ENCODE data around the gene ADRB1. TPM values are rescaled to one million over a fixed set of nuclear protein-coding genes. Genes with fewer than 3 reads are reported as not detected.

ADRB1 gene
- total RNA-seq, 1 experiment from 2014 or later: 85.2 TPM

- TF ChIP-seq EZH2 (IDR thresholded peaks at IDR 0.05; ENCODE audit: borderline replicate concordance, low read depth, low read length, poor library complexity, severe bottlenecking): no peak
- TF ChIP-seq, protein P1, sequence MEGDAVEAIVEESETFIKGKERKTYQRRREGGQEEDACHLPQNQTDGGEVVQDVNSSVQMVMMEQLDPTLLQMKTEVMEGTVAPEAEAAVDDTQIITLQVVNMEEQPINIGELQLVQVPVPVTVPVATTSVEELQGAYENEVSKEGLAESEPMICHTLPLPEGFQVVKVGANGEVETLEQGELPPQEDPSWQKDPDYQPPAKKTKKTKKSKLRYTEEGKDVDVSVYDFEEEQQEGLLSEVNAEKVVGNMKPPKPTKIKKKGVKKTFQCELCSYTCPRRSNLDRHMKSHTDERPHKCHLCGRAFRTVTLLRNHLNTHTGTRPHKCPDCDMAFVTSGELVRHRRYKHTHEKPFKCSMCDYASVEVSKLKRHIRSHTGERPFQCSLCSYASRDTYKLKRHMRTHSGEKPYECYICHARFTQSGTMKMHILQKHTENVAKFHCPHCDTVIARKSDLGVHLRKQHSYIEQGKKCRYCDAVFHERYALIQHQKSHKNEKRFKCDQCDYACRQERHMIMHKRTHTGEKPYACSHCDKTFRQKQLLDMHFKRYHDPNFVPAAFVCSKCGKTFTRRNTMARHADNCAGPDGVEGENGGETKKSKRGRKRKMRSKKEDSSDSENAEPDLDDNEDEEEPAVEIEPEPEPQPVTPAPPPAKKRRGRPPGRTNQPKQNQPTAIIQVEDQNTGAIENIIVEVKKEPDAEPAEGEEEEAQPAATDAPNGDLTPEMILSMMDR (conservative IDR thresholded peaks at IDR 0.05; ENCODE audit: low read depth, low read length): no peak
- ChIA-PET POLR2A (ENCODE audit: low non-redundant PET) (no interaction called here), CTCF (interaction anchor here (0.6 kb wide), 1 partner anchor 362 kb away, joined by 3 read pairs; no protein-coding TSS in a partner anchor)
- DNase-seq (ENCODE audit: low spot score): no peak
- no peak overlapping the region for H3K4me3 ChIP-seq (ENCODE audit: low read depth, low read length, poor library complexity, severe bottlenecking)
- H3K27me3 ChIP-seq (replicated peaks; ENCODE audit: insufficient read depth, low read depth, low read length, poor library complexity): no peaks in the 10 kb centered on the region
- no peaks in the 10 kb centered on the region for H3K36me3 ChIP-seq (ENCODE audit: insufficient read depth, low read length, poor library complexity, severe bottlenecking)
- peaks cover 27% of the 10 kb centered on the region for H3K4me1 ChIP-seq (ENCODE audit: insufficient read depth, low read length, poor library complexity, severe bottlenecking)
- BruUV-seq (replicated peaks): no TSS peak
- intact Hi-C loops (cut with micrococcal nuclease; ENCODE audit: unreplicated experiment): no loop called here
- no peaks in the 10 kb centered on the region for H3K9me3 ChIP-seq (ENCODE audit: low read depth, low read length, poor library complexity, severe bottlenecking)
- no peak overlapping the region for H3K27ac ChIP-seq (ENCODE audit: low read depth, low read length, poor library complexity, severe bottlenecking)
These were observed 20.7 kb downstream of the ADRB1 start for GRCh38 chr10:114064151-114065048.

DNA sequence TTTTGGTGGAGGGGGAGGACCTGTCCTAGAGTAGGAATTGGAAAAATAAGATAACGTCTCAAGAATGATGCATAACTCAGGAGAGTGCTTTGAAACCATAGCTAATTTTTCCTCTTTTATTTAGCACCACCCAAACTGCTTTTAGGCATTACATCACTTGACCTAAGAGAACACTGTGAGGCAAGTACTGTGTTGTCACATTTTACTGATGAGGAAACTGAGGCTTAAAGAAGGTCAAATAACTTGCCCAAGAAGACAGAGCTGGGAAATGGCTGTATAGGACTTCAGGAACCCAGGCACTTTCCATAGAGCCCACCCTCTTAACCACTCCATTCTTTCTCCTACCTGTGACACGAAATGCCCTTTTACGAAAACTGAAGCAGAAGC, 21.4 kb downstream of the ADRB1 start:
- ChIA-PET POLR2A (ENCODE audit: low non-redundant PET) (no interaction called here), CTCF (no interaction called here)
- TF ChIP-seq EZH2 (IDR thresholded peaks at IDR 0.05; ENCODE audit: borderline replicate concordance, low read depth, low read length, poor library complexity, severe bottlenecking): no peak
- TF ChIP-seq, protein P1 (conservative IDR thresholded peaks at IDR 0.05; ENCODE audit: low read depth, low read length): no peak
- DNase-seq (ENCODE audit: low spot score): no peak
- H3K27me3 ChIP-seq (replicated peaks; ENCODE audit: insufficient read depth, low read depth, low read length, poor library complexity): no peaks in the 10 kb centered on the region
- BruUV-seq (replicated peaks): no TSS peak
- H3K9me3 ChIP-seq (ENCODE audit: low read depth, low read length, poor library complexity, severe bottlenecking): no peaks in the 10 kb centered on the region
- intact Hi-C loops (cut with micrococcal nuclease; ENCODE audit: unreplicated experiment): no loop called here
- peaks cover 22% of the 10 kb centered on the region for H3K4me1 ChIP-seq (ENCODE audit: insufficient read depth, low read length, poor library complexity, severe bottlenecking)
- no peak overlapping the region for H3K4me3 ChIP-seq (ENCODE audit: low read depth, low read length, poor library complexity, severe bottlenecking)
- no peaks in the 10 kb centered on the region for H3K36me3 ChIP-seq (ENCODE audit: insufficient read depth, low read length, poor library complexity, severe bottlenecking)
- no peak overlapping the region for H3K27ac ChIP-seq (ENCODE audit: low read depth, low read length, poor library complexity, severe bottlenecking)

DNA sequence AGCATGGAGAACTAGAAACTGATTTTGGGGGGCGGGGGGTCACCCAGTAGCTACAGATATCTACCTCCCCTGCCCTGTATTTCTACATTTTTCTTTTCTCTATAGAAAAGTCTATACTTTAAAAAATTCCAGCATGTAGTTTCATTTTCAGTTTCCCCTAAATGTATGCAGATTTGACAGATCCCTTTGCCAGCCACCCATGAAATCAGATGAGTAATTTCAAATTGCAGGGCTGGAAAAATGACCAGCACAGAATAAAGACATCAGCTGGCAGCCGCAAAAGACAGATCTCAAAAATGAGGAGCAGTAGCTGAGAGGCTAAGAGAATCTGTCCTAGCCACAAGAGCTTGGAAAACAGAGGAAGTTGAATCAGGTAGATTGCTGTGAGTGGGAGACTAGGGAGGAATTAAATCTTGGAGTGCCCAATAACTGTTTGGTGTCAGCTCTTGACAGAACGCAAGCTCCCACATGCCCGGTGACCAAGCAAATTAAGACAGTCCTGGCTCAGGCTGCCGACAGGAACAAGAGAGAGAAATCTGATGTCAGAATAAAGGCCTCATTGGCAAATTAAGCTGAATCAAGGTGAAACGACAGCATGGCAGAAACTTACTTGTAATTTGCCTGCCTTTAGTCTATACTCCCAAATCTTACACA, 24.5 kb downstream of the ADRB1 start:
- ChIA-PET CTCF (no interaction called here), POLR2A (ENCODE audit: low non-redundant PET) (no interaction called here)
- peaks cover 16% of the 10 kb centered on the region for H3K4me1 ChIP-seq (ENCODE audit: insufficient read depth, low read length, poor library complexity, severe bottlenecking)
- no peaks in the 10 kb centered on the region for H3K27me3 ChIP-seq (replicated peaks; ENCODE audit: insufficient read depth, low read depth, low read length, poor library complexity)
- BruUV-seq (replicated peaks): no TSS peak
- no peak overlapping the region for H3K4me3 ChIP-seq (ENCODE audit: low read depth, low read length, poor library complexity, severe bottlenecking)
- H3K9me3 ChIP-seq (ENCODE audit: low read depth, low read length, poor library complexity, severe bottlenecking): no peaks in the 10 kb centered on the region
- DNase-seq (ENCODE audit: low spot score): no peak
- H3K36me3 ChIP-seq (ENCODE audit: insufficient read depth, low read length, poor library complexity, severe bottlenecking): no peaks in the 10 kb centered on the region
- peak overlapping the region; percentile 18 for H3K27ac ChIP-seq (ENCODE audit: low read depth, low read length, poor library complexity, severe bottlenecking)
- intact Hi-C loops (cut with micrococcal nuclease; ENCODE audit: unreplicated experiment): no loop called here
- TF ChIP-seq EZH2 (IDR thresholded peaks at IDR 0.05; ENCODE audit: borderline replicate concordance, low read depth, low read length, poor library complexity, severe bottlenecking): no peak
- TF ChIP-seq, protein P1 (conservative IDR thresholded peaks at IDR 0.05; ENCODE audit: low read depth, low read length): no peak

Data from A673 (cell line).